B cell (primary cell): ENCODE results near the gene PRR11. TPM values are rescaled to one million over a fixed set of nuclear protein-coding genes. Genes with fewer than 3 reads are reported as not detected.

ENCODE experiments used
- ATAC-seq: fragments of 200-7000 bp; cut with Tn5 transposase; one replicate; pipeline ENCODE4 v1.10.0; 2021; ENCODE audit warnings: low read depth, mild to moderate bottlenecking, moderate number of reproducible peaks, moderate library complexity
- CTCF ChIA-PET: fragments of 350-600 bp; sonication (Branson Sonifier 250); formaldehyde crosslinking; loops from one replicate; lab custom pipeline; 2021; ENCODE audit warnings: antibody characterized with exemption, inconsistent platforms; lab: Charles Lee
- POLR2A ChIA-PET: fragments of 350-600 bp; sonication (Branson Sonifier 250); formaldehyde crosslinking; loops from one replicate; lab custom pipeline; 2021; ENCODE audit warnings: antibody characterized with exemption; lab: Charles Lee
- DNase-seq: peaks from one replicate; pipeline ENCODE4 v3.0.0; 2013
- H2AFZ ChIP-seq: 2 replicates; pipeline ENCODE4 v1.6.1; 2012; ENCODE audit warnings: mild to moderate bottlenecking, low read depth, low read length; ENCODE audit not compliant: insufficient read depth, poor library complexity, severe bottlenecking
- H3K27ac ChIP-seq, 2 donors: 1 replicate in 1 of 2; 2 replicates in 1 of 2; pipeline ENCODE4 v1.5.1; 2012 to 2013; ENCODE audit warnings: low read length in 2 of 2, mild to moderate bottlenecking in 2 of 2, moderate library complexity in 1 of 2
- H3K27me3 ChIP-seq, 4 experiments: fragments of 200-600 bp in 1 of 4; sonication (generic) in 1 of 4; replicated peaks in 1 of 4; 1 replicate in 2 of 4; 2 replicates in 2 of 4; pipeline versions ENCODE4 v1.6.1 to v1.7.0; 2013 to 2016; ENCODE audit warnings: low read length in 3 of 4, mild to moderate bottlenecking in 2 of 4, mixed read lengths in 1 of 4, moderate library complexity in 1 of 4; ENCODE audit not compliant: insufficient read depth in 4 of 4, control insufficient read depth in 3 of 4; ENCODE audit errors: control extremely low read depth in 1 of 4
- H3K36me3 ChIP-seq, 2 experiments: replicated peaks in 1 of 2; 1 replicate in 1 of 2; 2 replicates in 1 of 2; pipeline versions ENCODE4 v1.6.1 to v1.7.1; 2013; ENCODE audit warnings: low read length in 1 of 2; ENCODE audit not compliant: insufficient read depth in 2 of 2, control insufficient read depth in 1 of 2; ENCODE audit errors: control extremely low read depth in 1 of 2, extremely low read depth in 1 of 2
- H3K4me1 ChIP-seq, 2 donors: fragments of 200-600 bp in 1 of 2; sonication (generic) in 1 of 2; 1 replicate in 1 of 2; 2 replicates in 1 of 2; pipeline versions ENCODE4 v1.5.1 to v1.6.1; 2013 to 2017; ENCODE audit warnings: low read length in 2 of 2; ENCODE audit not compliant: control insufficient read depth in 2 of 2, insufficient read depth in 2 of 2
- H3K4me2 ChIP-seq: replicated peaks from 2 replicates; pipeline ENCODE3; 2012; ENCODE audit warnings: mild to moderate bottlenecking, low read depth, low read length; ENCODE audit not compliant: poor library complexity, severe bottlenecking
- H3K4me3 ChIP-seq, 5 experiments: fragments of 200-600 bp in 1 of 5; sonication (generic) in 1 of 5; 1 replicate in 3 of 5; 2 replicates in 2 of 5; pipeline versions ENCODE4 v1.5.1 to v1.7.0; 2011 to 2016; ENCODE audit warnings: low read length in 4 of 5, mild to moderate bottlenecking in 4 of 5, low read depth in 2 of 5, control low read depth in 1 of 5, moderate library complexity in 1 of 5; ENCODE audit not compliant: insufficient read depth in 1 of 5; ENCODE audit errors: control extremely low read depth in 1 of 5, extremely low read depth in 1 of 5
- H3K79me2 ChIP-seq: fragments of 200-600 bp; sonication (generic); one replicate; pipeline ENCODE4 v1.6.0; 2016; ENCODE audit warnings: low read length; ENCODE audit not compliant: control insufficient read depth, insufficient read depth
- H3K9ac ChIP-seq: fragments of 200-600 bp; sonication (generic); 2 replicates; pipeline ENCODE4 v1.6.1; 2017; ENCODE audit warnings: mild to moderate bottlenecking, low read length, moderate library complexity
- H3K9me3 ChIP-seq, 3 donors: one replicate each; pipeline versions ENCODE4 v1.6.1 to v1.7.1; 2013; ENCODE audit warnings: low read length in 2 of 3; ENCODE audit not compliant: control insufficient read depth in 2 of 3, insufficient read depth in 1 of 3; ENCODE audit errors: control extremely low read depth in 1 of 3
- H4K20me1 ChIP-seq: 2 replicates; pipeline ENCODE4 v1.6.0; 2012; ENCODE audit warnings: mild to moderate bottlenecking, low read length; ENCODE audit not compliant: insufficient read depth, control insufficient read depth, poor library complexity, severe bottlenecking
- H3K27ac Mint-ChIP-seq: one replicate; pipeline ENCODE4 v1.8.0; 2021; ENCODE audit warnings: mixed read lengths
- H3K27me3 Mint-ChIP-seq: one replicate; pipeline ENCODE4 v1.8.0; 2021; ENCODE audit warnings: mixed read lengths
- H3K4me1 Mint-ChIP-seq: one replicate; pipeline ENCODE4 v1.8.0; 2021; ENCODE audit warnings: mixed read lengths
- H3K4me3 Mint-ChIP-seq: one replicate; pipeline ENCODE4 v1.8.0; 2021; ENCODE audit warnings: mixed read lengths
- H3K9me3 Mint-ChIP-seq: one replicate; pipeline ENCODE4 v1.8.0; 2022; ENCODE audit warnings: mixed read lengths; ENCODE audit not compliant: insufficient read depth
- EZH2 ChIP-seq: IDR thresholded peaks from 2 replicates; pipeline ENCODE4 v1.6.1; 2012; ENCODE audit warnings: borderline replicate concordance, low read depth, mild to moderate bottlenecking, moderate library complexity, low read length; ENCODE audit not compliant: insufficient read depth, poor library complexity, severe bottlenecking
- WGBS: methylation state at CpG from one replicate; pipeline ENCODE4 v1.1.5; 2013; ENCODE audit warnings: missing lambda C conversion rate; ENCODE audit not compliant: insufficient coverage; 5-methylcytosine and 5-hydroxymethylcytosine counted together
- intact Hi-C: fragments of 100-400 bp; cut with micrococcal nuclease; formaldehyde crosslinking; loops from one replicate; pipeline ENCODE4 v1.10.0; 2022
- polyA plus RNA-seq: library from polyadenylated mRNA; depleted of rRNA; stranded (reverse); fragments of >200 nt; gene quantifications from 2 replicates; pipeline ENCODE4 v1.2.3, GENCODE V29; 2012
- total RNA-seq, 2 donors: library from RNA; stranded (reverse); fragments of 120-200 nt in 1 of 2; gene quantifications; 1 replicate in 1 of 2; 2 replicates in 1 of 2; pipeline versions ENCODE4 v1.2.3 to v1.2.4, GENCODE V29; 2013 to 2022
- TF ChIP-seq, protein P1 (sequence below): fragments of 200-600 bp; IDR thresholded peaks from one replicate; pipeline ENCODE4 v1.8.0; 2022; ENCODE audit warnings: antibody characterized with exemption, mild to moderate bottlenecking

PRR11 gene
- total and polyA plus RNA-seq, 2 donors (not counting 1 experiment from before 2014, with no cell fraction given) = 1.2 to 1.5 TPM

- intact Hi-C loops = no loop called here
- Mint-ChIP-seq H3K27ac (no peak overlapping the region), H3K4me3 (no peak overlapping the region), H3K9me3 (no peaks in the 10 kb centered on the region), H3K4me1 (no peaks in the 10 kb centered on the region), H3K27me3 (no peaks in the 10 kb centered on the region)
- peak overlapping the region in 1 of 2 donors; percentile 41 for H3K27ac ChIP-seq
- TF ChIP-seq EZH2 = no peak
- TF ChIP-seq, protein P1, sequence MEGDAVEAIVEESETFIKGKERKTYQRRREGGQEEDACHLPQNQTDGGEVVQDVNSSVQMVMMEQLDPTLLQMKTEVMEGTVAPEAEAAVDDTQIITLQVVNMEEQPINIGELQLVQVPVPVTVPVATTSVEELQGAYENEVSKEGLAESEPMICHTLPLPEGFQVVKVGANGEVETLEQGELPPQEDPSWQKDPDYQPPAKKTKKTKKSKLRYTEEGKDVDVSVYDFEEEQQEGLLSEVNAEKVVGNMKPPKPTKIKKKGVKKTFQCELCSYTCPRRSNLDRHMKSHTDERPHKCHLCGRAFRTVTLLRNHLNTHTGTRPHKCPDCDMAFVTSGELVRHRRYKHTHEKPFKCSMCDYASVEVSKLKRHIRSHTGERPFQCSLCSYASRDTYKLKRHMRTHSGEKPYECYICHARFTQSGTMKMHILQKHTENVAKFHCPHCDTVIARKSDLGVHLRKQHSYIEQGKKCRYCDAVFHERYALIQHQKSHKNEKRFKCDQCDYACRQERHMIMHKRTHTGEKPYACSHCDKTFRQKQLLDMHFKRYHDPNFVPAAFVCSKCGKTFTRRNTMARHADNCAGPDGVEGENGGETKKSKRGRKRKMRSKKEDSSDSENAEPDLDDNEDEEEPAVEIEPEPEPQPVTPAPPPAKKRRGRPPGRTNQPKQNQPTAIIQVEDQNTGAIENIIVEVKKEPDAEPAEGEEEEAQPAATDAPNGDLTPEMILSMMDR = no peak
- ChIA-PET CTCF (interaction anchor here (0.6 kb wide), 1 partner anchor 43 kb away, joined by 3 read pairs; no protein-coding TSS in a partner anchor), POLR2A (no interaction called here)
- H4K20me1 ChIP-seq = no peaks in the 10 kb centered on the region
- ATAC-seq (no peak), DNase-seq (peak; percentile 16)
- H3K27me3 ChIP-seq = no peaks in the 10 kb centered on the region
- peaks cover 6 to 7% of the 10 kb centered on the region in 2 donors for H3K4me1 ChIP-seq
- H3K9me3 ChIP-seq = no peaks in the 10 kb centered on the region
- no peak overlapping the region for H3K9ac ChIP-seq
- no peaks in the 10 kb centered on the region for H3K36me3 ChIP-seq
- peaks cover 47% of the 10 kb centered on the region for H3K79me2 ChIP-seq
- 100% methylated on average over 3 of the region's 9 CpGs for WGBS
- peak overlapping the region; percentile 34 for H2AFZ ChIP-seq
- no peak overlapping the region for H3K4me3 ChIP-seq
- H3K4me2 ChIP-seq = peak overlapping the region; percentile 43
These were observed 4.8 kb downstream of the PRR11 start for GRCh38 chr17:59160157-59161025.

GRCh38 chr17:59161477-59161876 lies 5.9 kb downstream of the PRR11 start:
- Histone ChIP-seq H3K9me3 (no peaks in the 10 kb centered on the region), H3K9ac (no peak overlapping the region), H3K4me1 (peaks cover 3 to 4% of the 10 kb centered on the region in 2 donors), H3K36me3 (no peaks in the 10 kb centered on the region), H3K4me2 (no peak overlapping the region), H2AFZ (no peak overlapping the region), H3K79me2 (peaks cover 47% of the 10 kb centered on the region), H3K27me3 (no peaks in the 10 kb centered on the region), H3K4me3 (no peak overlapping the region), H4K20me1 (no peaks in the 10 kb centered on the region), H3K27ac (no peak overlapping the region)
- no peak for DNase-seq
- POLR2A ChIA-PET = no interaction called here
- no peaks in the 10 kb centered on the region for H3K27me3 Mint-ChIP-seq
- H3K27ac Mint-ChIP-seq = no peak overlapping the region
- CTCF ChIA-PET = no interaction called here
- intact Hi-C loops = no loop called here
- no peak overlapping the region for H3K4me3 Mint-ChIP-seq
- ATAC-seq = no peak
- H3K9me3 Mint-ChIP-seq = no peaks in the 10 kb centered on the region
- peaks cover 5% of the 10 kb centered on the region for H3K4me1 Mint-ChIP-seq
- TF ChIP-seq, protein P1 = no peak
- no peak for TF ChIP-seq EZH2
- WGBS = 100% methylated on average over 1 of the region's 2 CpGs
